Uterus (tissue), 4 donors: ENCODE data around the gene LCMT2. TPM values are rescaled to one million over a fixed set of nuclear protein-coding genes. Genes with fewer than 3 reads are reported as not detected.

ENCODE experiments used
- DNase-seq, 2 donors: peaks; one replicate each; pipeline ENCODE4 v3.0.0-alpha.2; 2019 to 2020
- H3K27ac ChIP-seq, 2 donors: fragments of 200-600 bp; sonication (generic); 1 replicate in 1 of 2; 2 replicates in 1 of 2; pipeline ENCODE4 v1.5.1; 2016 to 2018
- H3K27me3 ChIP-seq, 2 donors: fragments of 200-600 bp; sonication (generic); one replicate each; pipeline ENCODE4 v1.5.1; 2018 to 2019; ENCODE audit warnings: control low read depth in 1 of 2
- H3K36me3 ChIP-seq, 2 donors: fragments of 200-600 bp; sonication (generic); one replicate each; pipeline ENCODE4 v1.5.1; 2019; ENCODE audit warnings: control low read depth in 1 of 2
- H3K4me1 ChIP-seq, 2 donors: fragments of 200-600 bp; sonication (generic); one replicate each; pipeline ENCODE4 v1.5.1; 2018 to 2019; ENCODE audit warnings: control low read depth in 1 of 2
- H3K4me3 ChIP-seq, 2 donors: fragments of 200-600 bp; sonication (generic); 1 replicate in 1 of 2; 2 replicates in 1 of 2; pipeline ENCODE4 v1.5.1; 2018 to 2019; ENCODE audit warnings: mild to moderate bottlenecking in 1 of 2
- H3K9me3 ChIP-seq, 2 donors: fragments of 200-600 bp; sonication (generic); one replicate each; pipeline ENCODE4 v1.5.1; 2019; ENCODE audit warnings: control low read depth in 1 of 2
- CTCF ChIP-seq, 4 experiments: fragments of 200-600 bp in 2 of 4; fragments of 450-650 bp in 2 of 4; sonication (generic) in 2 of 4; IDR thresholded peaks; one replicate each; pipeline ENCODE4 v1.5.1; 2016 to 2019; ENCODE audit warnings: antibody characterized with exemption in 4 of 4, mild to moderate bottlenecking in 2 of 4, moderate library complexity in 1 of 4
- POLR2A ChIP-seq, 2 donors: fragments of 450-650 bp; IDR thresholded peaks; one replicate each; pipeline ENCODE4 v1.6.1; 2016; ENCODE audit warnings: antibody characterized with exemption in 2 of 2, mild to moderate bottlenecking in 1 of 2, moderate library complexity in 1 of 2
- intact Hi-C: fragments of 100-400 bp; cut with DNase I; formaldehyde crosslinking; loops from one replicate; pipeline ENCODE4 v1.15.1; 2023; ENCODE audit warnings: low total_unique reads
- total RNA-seq, 4 donors: library from RNA; depleted of rRNA in 3 of 4; stranded (reverse); fragments of >200 nt in 3 of 4; gene quantifications; one replicate each; pipeline versions ENCODE4 v1.1.0 to v1.2.4, GENCODE V29; 2014 to 2023
- donor health status: DM: yes; HTN: yes; CAD: no.

Gene LCMT2
- total RNA-seq, result 10 to 100 TPM in 3 of 4 donors, 1 to 10 TPM in 1; 9.5 to 28.2 (median 12.3) TPM

- Histone ChIP-seq H3K4me3 (peak within 1 kb of the TSS; percentile 61 to 92), H3K4me1 (peaks cover 9 to 11% of the 10 kb centered on the region in 2 donors)
- TF ChIP-seq POLR2A (IDR thresholded peaks at IDR 0.05) (peak in 1 of 2 donors; percentile 75), CTCF (IDR thresholded peaks at IDR 0.05) (peak in 2 of 4 experiments; percentile 1 to 20)
These were observed at the start of gene LCMT2 for GRCh38 chr15:43329960-43330779. Gene LCMT2 (minus strand): TSS chr15:43330573. CDS start chr15:43330489, 84 bp downstream.

GRCh38 chr15:43378601-43379000, 48.2 kb upstream of the LCMT2 start:
- Histone ChIP-seq H3K27me3 (no peaks in the 10 kb centered on the region), H3K36me3 (no peaks in the 10 kb centered on the region), H3K4me1 (no peaks in the 10 kb centered on the region), H3K9me3 (no peaks in the 10 kb centered on the region), H3K27ac (no peak overlapping the region), H3K4me3 (no peak overlapping the region)
- TF ChIP-seq POLR2A (IDR thresholded peaks at IDR 0.05) (no peak), CTCF (IDR thresholded peaks at IDR 0.05) (no peak)
- DNase-seq, result no peak
- intact Hi-C loops, result no loop called here

More at GRCh38 chr15:43329960-43330779, at the start of gene LCMT2:
- Histone ChIP-seq H3K36me3 (no peaks in the 10 kb centered on the region), H3K9me3 (no peaks in the 10 kb centered on the region), H3K27ac (peak within 1 kb of the TSS; percentile 85 to 92), H3K27me3 (no peaks in the 10 kb centered on the region)
- intact Hi-C loops, result no loop called here
- peak; percentile 92 to 93 for DNase-seq

GRCh38 chr15:43376017-43376705, 45.8 kb upstream of the LCMT2 start:
- no peak overlapping the region for H3K4me3 ChIP-seq
- no peaks in the 10 kb centered on the region for H3K9me3 ChIP-seq
- no peaks in the 10 kb centered on the region for H3K4me1 ChIP-seq
- intact Hi-C loops, result no loop called here
- no peaks in the 10 kb centered on the region for H3K36me3 ChIP-seq
- H3K27me3 ChIP-seq, result no peaks in the 10 kb centered on the region
- no peak for DNase-seq
- TF ChIP-seq POLR2A (IDR thresholded peaks at IDR 0.05) (no peak), CTCF (IDR thresholded peaks at IDR 0.05) (peak; percentile 16 to 57 (median 22))
- no peak overlapping the region for H3K27ac ChIP-seq

- H3K9me3 ChIP-seq, result no peaks in the 10 kb centered on the region
- peak within 1 kb of the TSS; percentile 65 to 71 for H3K4me3 ChIP-seq
- H3K4me1 ChIP-seq, result no peaks in the 10 kb centered on the region
- no peaks in the 10 kb centered on the region for H3K36me3 ChIP-seq
- H3K27me3 ChIP-seq, result no peaks in the 10 kb centered on the region
- intact Hi-C loops, result no loop called here
- peak; percentile 70 to 84 for DNase-seq
- peak within 1 kb of the TSS; percentile 59 to 71 for H3K27ac ChIP-seq
- peak in 1 of 4 experiments; percentile 41 for TF ChIP-seq CTCF (IDR thresholded peaks at IDR 0.05)
- TF ChIP-seq POLR2A (IDR thresholded peaks at IDR 0.05), result peak in 1 of 2 donors; percentile 19
These were observed 40.9 kb upstream of the LCMT2 start, which contains the start of the genes TUBGCP4 and ZSCAN29 for GRCh38 chr15:43370975-43371974. Gene TUBGCP4 (plus strand): TSS chr15:43371101. CDS start chr15:43371355, 254 bp downstream. Gene ZSCAN29 (minus strand): TSS chr15:43371043. CDS start chr15:43369913, 1,130 bp downstream.
